ENCODE data around the gene MFN2.

The MFN2 gene

GRCh38 chr1:11940260-11940921 lies 39.9 kb upstream of the MFN2 start:
- peaks cover 11 to 20% of the 10 kb centered on the region in 2 experiments for H3K36me3 ChIP-seq (ENCODE audit: control insufficient read depth in 1 of 2, insufficient read depth in 2 of 2, low read length in 2 of 2)
- H3K14ac ChIP-seq (ENCODE audit: low read length), result no peak overlapping the region
- WGBS (ENCODE audit: extremely low coverage, insufficient coverage, insufficient read length), result no CpG with 5 or more reads among the region's 9 CpGs
- H4K91ac ChIP-seq (ENCODE audit: low read depth, low read length), result no peak overlapping the region
- H3K9ac ChIP-seq (ENCODE audit: low read length), result peak overlapping the region; percentile 9
- H3K4me1 ChIP-seq (ENCODE audit: control insufficient read depth in 1 of 2, insufficient read depth in 2 of 2, low read length in 2 of 2), result peaks cover 15 to 20% of the 10 kb centered on the region in 2 experiments
- no peaks in the 10 kb centered on the region for H3K9me3 ChIP-seq (ENCODE audit: insufficient read depth, low read depth, low read length)
- H3K4me2 ChIP-seq (ENCODE audit: low read length), result no peak overlapping the region
- H2BK12ac ChIP-seq (ENCODE audit: low read length), result no peak overlapping the region
- H3K23ac ChIP-seq (ENCODE audit: low read length), result no peak overlapping the region
- no peak overlapping the region for H3K4me3 ChIP-seq (ENCODE audit: low read depth, low read length)
- peak overlapping the region; percentile 26 for H3K18ac ChIP-seq (ENCODE audit: low read length)
- no peak for DNase-seq
- H3K79me2 ChIP-seq (ENCODE audit: control insufficient read depth, insufficient read depth, low read length, poor library complexity), result no peaks in the 10 kb centered on the region
- H3K4ac ChIP-seq (ENCODE audit: low read depth, low read length), result no peak overlapping the region
- H3K79me1 ChIP-seq (ENCODE audit: low read length), result no peaks in the 10 kb centered on the region
- no peak overlapping the region for H4K12ac ChIP-seq (ENCODE audit: low read depth, low read length)
- no peak overlapping the region for H2BK5ac ChIP-seq (ENCODE audit: low read depth, low read length, poor library complexity)
- no peaks in the 10 kb centered on the region for H3K27me3 ChIP-seq (ENCODE audit: insufficient read depth, low read length)
- no peak overlapping the region for H3K27ac ChIP-seq (ENCODE audit: low read depth, low read length)
- H2BK120ac ChIP-seq (ENCODE audit: insufficient read depth, low read length, poor library complexity), result no peak overlapping the region
- H2AK5ac ChIP-seq (ENCODE audit: low read length), result no peak overlapping the region
- no peak overlapping the region for H2AFZ ChIP-seq (ENCODE audit: insufficient read depth, low read length, poor library complexity)
- H4K8ac ChIP-seq (ENCODE audit: low read depth, low read length), result no peak overlapping the region

DNA sequence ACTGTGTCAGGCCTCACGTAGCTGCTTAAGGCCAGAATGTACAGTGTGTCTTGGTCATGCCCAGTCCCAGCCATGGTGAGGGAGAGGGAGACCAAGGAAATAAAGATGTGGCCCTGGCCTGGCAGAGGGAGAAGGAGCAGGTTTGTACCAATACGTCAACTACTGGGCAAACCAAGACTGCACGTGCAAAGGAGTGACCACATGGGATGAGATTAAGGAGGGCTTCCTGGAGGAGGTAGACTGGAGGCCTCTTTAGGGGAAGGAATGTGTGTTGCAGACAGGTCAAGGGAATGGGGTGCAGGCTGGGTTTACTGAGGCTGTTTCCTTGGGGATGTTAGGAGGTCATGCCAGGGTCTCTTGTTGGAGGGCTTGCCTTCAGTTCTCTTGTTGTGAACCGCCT lies 38.0 kb upstream of the MFN2 start:
- H3K27ac ChIP-seq (ENCODE audit: low read depth, low read length), result no peak overlapping the region
- no peak overlapping the region for H2AFZ ChIP-seq (ENCODE audit: insufficient read depth, low read length, poor library complexity)
- peak overlapping the region; percentile 14 for H2AK5ac ChIP-seq (ENCODE audit: low read length)
- peaks cover 8 to 16% of the 10 kb centered on the region in 2 experiments for H3K36me3 ChIP-seq (ENCODE audit: control insufficient read depth in 1 of 2, insufficient read depth in 2 of 2, low read length in 2 of 2)
- no peak overlapping the region for H3K14ac ChIP-seq (ENCODE audit: low read length)
- no peak for DNase-seq
- no peak overlapping the region for H3K4ac ChIP-seq (ENCODE audit: low read depth, low read length)
- no peak overlapping the region for H3K9ac ChIP-seq (ENCODE audit: low read length)
- H2BK12ac ChIP-seq (ENCODE audit: low read length), result no peak overlapping the region
- no peak overlapping the region for H3K18ac ChIP-seq (ENCODE audit: low read length)
- H4K12ac ChIP-seq (ENCODE audit: low read depth, low read length), result no peak overlapping the region
- H2BK5ac ChIP-seq (ENCODE audit: low read depth, low read length, poor library complexity), result no peak overlapping the region
- no peaks in the 10 kb centered on the region for H3K79me2 ChIP-seq (ENCODE audit: control insufficient read depth, insufficient read depth, low read length, poor library complexity)
- H3K9me3 ChIP-seq (ENCODE audit: insufficient read depth, low read depth, low read length), result no peaks in the 10 kb centered on the region
- no peaks in the 10 kb centered on the region for H3K79me1 ChIP-seq (ENCODE audit: low read length)
- H3K4me1 ChIP-seq (ENCODE audit: control insufficient read depth in 1 of 2, insufficient read depth in 2 of 2, low read length in 2 of 2), result peaks cover 15 to 20% of the 10 kb centered on the region in 2 experiments
- H4K8ac ChIP-seq (ENCODE audit: low read depth, low read length), result no peak overlapping the region
- no peak overlapping the region for H2BK120ac ChIP-seq (ENCODE audit: insufficient read depth, low read length, poor library complexity)
- no peak overlapping the region for H3K23ac ChIP-seq (ENCODE audit: low read length)
- no CpG with 5 or more reads among the region's 4 CpGs for WGBS (ENCODE audit: extremely low coverage, insufficient coverage, insufficient read length)
- no peak overlapping the region for H3K4me2 ChIP-seq (ENCODE audit: low read length)
- no peak overlapping the region for H4K91ac ChIP-seq (ENCODE audit: low read depth, low read length)
- H3K4me3 ChIP-seq (ENCODE audit: low read depth, low read length), result no peak overlapping the region
- no peaks in the 10 kb centered on the region for H3K27me3 ChIP-seq (ENCODE audit: insufficient read depth, low read length)

DNA sequence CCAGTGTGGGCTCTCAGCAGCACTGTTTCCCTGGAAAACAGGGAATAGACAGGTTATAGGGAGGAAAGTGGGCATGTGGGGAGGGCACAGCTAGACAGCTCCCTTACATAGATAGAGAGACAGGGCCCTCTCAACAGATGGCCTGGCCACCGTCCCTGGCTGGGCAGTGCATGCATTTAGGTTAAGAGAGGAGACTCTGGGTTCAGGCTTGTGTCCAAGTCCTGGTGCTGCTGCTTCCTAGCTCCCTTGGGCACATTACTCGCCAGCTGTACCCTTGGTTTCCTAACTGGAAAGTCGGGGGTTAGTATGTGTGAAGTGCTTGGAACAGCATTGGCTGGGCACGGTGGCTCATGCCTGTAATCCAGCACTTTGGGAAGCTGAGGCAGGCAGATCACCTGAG lies 36.6 kb upstream of the MFN2 start:
- Histone ChIP-seq H3K4me3 (ENCODE audit: low read depth, low read length) (no peak overlapping the region), H3K79me1 (ENCODE audit: low read length) (no peaks in the 10 kb centered on the region), H3K4me1 (ENCODE audit: control insufficient read depth in 1 of 2, insufficient read depth in 2 of 2, low read length in 2 of 2) (peaks cover 15% of the 10 kb centered on the region in 2 experiments), H3K27ac (ENCODE audit: low read depth, low read length) (peak overlapping the region; percentile 12), H3K9me3 (ENCODE audit: insufficient read depth, low read depth, low read length) (no peaks in the 10 kb centered on the region), H2BK12ac (ENCODE audit: low read length) (peak overlapping the region; percentile 61), H3K36me3 (ENCODE audit: control insufficient read depth in 1 of 2, insufficient read depth in 2 of 2, low read length in 2 of 2) (peaks cover 14 to 21% of the 10 kb centered on the region in 2 experiments), H2AFZ (ENCODE audit: insufficient read depth, low read length, poor library complexity) (no peak overlapping the region), H3K4me2 (ENCODE audit: low read length) (no peak overlapping the region), H4K91ac (ENCODE audit: low read depth, low read length) (peak overlapping the region; percentile 2), H3K18ac (ENCODE audit: low read length) (peak overlapping the region; percentile 69), H3K79me2 (ENCODE audit: control insufficient read depth, insufficient read depth, low read length, poor library complexity) (no peaks in the 10 kb centered on the region), H2AK5ac (ENCODE audit: low read length) (no peak overlapping the region), H2BK120ac (ENCODE audit: insufficient read depth, low read length, poor library complexity) (peak overlapping the region; percentile 26), H3K14ac (ENCODE audit: low read length) (peak overlapping the region; percentile 24), H4K8ac (ENCODE audit: low read depth, low read length) (no peak overlapping the region), H2BK5ac (ENCODE audit: low read depth, low read length, poor library complexity) (peak overlapping the region; percentile 25), H3K23ac (ENCODE audit: low read length) (no peak overlapping the region), H3K4ac (ENCODE audit: low read depth, low read length) (no peak overlapping the region), H3K27me3 (ENCODE audit: insufficient read depth, low read length) (no peaks in the 10 kb centered on the region), H4K12ac (ENCODE audit: low read depth, low read length) (no peak overlapping the region), H3K9ac (ENCODE audit: low read length) (no peak overlapping the region)
- no CpG with 5 or more reads among the region's 4 CpGs for WGBS (ENCODE audit: extremely low coverage, insufficient coverage, insufficient read length)
- DNase-seq, result no peak

- no peak overlapping the region for H3K14ac ChIP-seq (ENCODE audit: low read length)
- no CpG with 5 or more reads among the region's 12 CpGs for whole genome bisulfite sequencing (ENCODE audit: extremely low coverage, insufficient coverage, insufficient read length)
- H3K4me3 ChIP-seq (ENCODE audit: low read depth, low read length), result no peak overlapping the region
- peak overlapping the region; percentile 29 for H2BK5ac ChIP-seq (ENCODE audit: low read depth, low read length, poor library complexity)
- peak overlapping the region; percentile 77 for H4K91ac ChIP-seq (ENCODE audit: low read depth, low read length)
- H3K9me3 ChIP-seq (ENCODE audit: insufficient read depth, low read depth, low read length), result peaks cover 4% of the 10 kb centered on the region
- H3K4me1 ChIP-seq (ENCODE audit: control insufficient read depth in 1 of 2, insufficient read depth in 2 of 2, low read length in 2 of 2), result peaks cover 14 to 15% of the 10 kb centered on the region in 2 experiments
- H3K27ac ChIP-seq (ENCODE audit: low read depth, low read length), result peak overlapping the region; percentile 85
- peak overlapping the region; percentile 30 for H4K8ac ChIP-seq (ENCODE audit: low read depth, low read length)
- no peak overlapping the region for H3K4ac ChIP-seq (ENCODE audit: low read depth, low read length)
- no peaks in the 10 kb centered on the region for H3K79me1 ChIP-seq (ENCODE audit: low read length)
- H2AFZ ChIP-seq (ENCODE audit: insufficient read depth, low read length, poor library complexity), result no peak overlapping the region
- H3K9ac ChIP-seq (ENCODE audit: low read length), result no peak overlapping the region
- no peak overlapping the region for H3K23ac ChIP-seq (ENCODE audit: low read length)
- H2BK120ac ChIP-seq (ENCODE audit: insufficient read depth, low read length, poor library complexity), result no peak overlapping the region
- H3K36me3 ChIP-seq (ENCODE audit: control insufficient read depth in 1 of 2, insufficient read depth in 2 of 2, low read length in 2 of 2), result peaks cover 18 to 26% of the 10 kb centered on the region in 2 experiments
- no peaks in the 10 kb centered on the region for H3K27me3 ChIP-seq (ENCODE audit: insufficient read depth, low read length)
- H3K4me2 ChIP-seq (ENCODE audit: low read length), result peak overlapping the region; percentile 17
- H2AK5ac ChIP-seq (ENCODE audit: low read length), result no peak overlapping the region
- no peak overlapping the region for H3K18ac ChIP-seq (ENCODE audit: low read length)
- no peak overlapping the region for H2BK12ac ChIP-seq (ENCODE audit: low read length)
- no peak overlapping the region for H4K12ac ChIP-seq (ENCODE audit: low read depth, low read length)
- no peaks in the 10 kb centered on the region for H3K79me2 ChIP-seq (ENCODE audit: control insufficient read depth, insufficient read depth, low read length, poor library complexity)
- no peak for DNase-seq
Measured at GRCh38 chr1:11944358-11944931, 35.8 kb upstream of the MFN2 start.
